ENCODE data around the gene EFCAB9. TPM values are rescaled to one million over a fixed set of nuclear protein-coding genes. Genes with fewer than 3 reads are reported as not detected.
"Not testable (repeated sequence)": the region's sequence is repeated elsewhere in the genome, so short reads cannot be mapped to it uniquely, and the experiment has no call there.

Gene EFCAB9
- total and polyA plus RNA-seq, 8 donors = not detected

- intact Hi-C loops (cut with DNase I) = no loop called here
- DNase-seq (peak in 2 of 4 donors; percentile 81 to 91), ATAC-seq (peak; percentile 87)
- TF ChIP-seq CTCF (IDR thresholded peaks at IDR 0.05) = no peak
- Histone ChIP-seq H3K9me3 (no peaks in the 10 kb centered on the region), H3K4me1 (peaks cover 0 to 85% of the 10 kb centered on the region in 2 donors), H3K27me3 (no peaks in the 10 kb centered on the region), H3K27ac (peak overlapping the region; percentile 56 to 87), H3K4me3 (no peak overlapping the region), H3K36me3 (peaks cover 0 to 58% of the 10 kb centered on the region in 2 donors)
Observed at GRCh38 chr5:172150514-172151425, 43.2 kb upstream of the EFCAB9 start.

- no peak for TF ChIP-seq CTCF (IDR thresholded peaks at IDR 0.05)
- Histone ChIP-seq H3K4me1 (peaks cover 0 to 88% of the 10 kb centered on the region in 2 donors), H3K9me3 (no peaks in the 10 kb centered on the region), H3K4me3 (no peak overlapping the region), H3K36me3 (peaks cover 0 to 58% of the 10 kb centered on the region in 2 donors), H3K27me3 (no peaks in the 10 kb centered on the region), H3K27ac (peak overlapping the region in 1 of 2 donors; percentile 87)
- intact Hi-C loops (cut with DNase I) = no loop called here
- ATAC-seq (no peak), DNase-seq (peak in 1 of 4 donors; percentile 29)
Observed at GRCh38 chr5:172151661-172152210, 42.2 kb upstream of the EFCAB9 start.

- Histone ChIP-seq H3K36me3 (peaks cover 0 to 48% of the 10 kb centered on the region in 2 donors), H3K27ac (peak overlapping the region in 1 of 2 donors; percentile 77), H3K4me1 (peaks cover 0 to 87% of the 10 kb centered on the region in 2 donors), H3K4me3 (no peak overlapping the region), H3K9me3 (no peaks in the 10 kb centered on the region), H3K27me3 (no peaks in the 10 kb centered on the region)
- no peak for TF ChIP-seq CTCF (IDR thresholded peaks at IDR 0.05)
- DNase-seq (peak in 1 of 4 donors; percentile 2), ATAC-seq (no peak)
- intact Hi-C loops (cut with DNase I) = no loop called here
Observed at GRCh38 chr5:172153695-172154094, 40.3 kb upstream of the EFCAB9 start.

GRCh38 chr5:172155101-172155500 lies 38.9 kb upstream of the EFCAB9 start:
- intact Hi-C loops (cut with DNase I) = not testable (repeated sequence)

GRCh38 chr5:172156541-172156994 lies 37.4 kb upstream of the EFCAB9 start:
- peaks cover 0 to 84% of the 10 kb centered on the region in 2 donors for H3K4me1 ChIP-seq
- no peak overlapping the region for H3K27ac ChIP-seq
- H3K36me3 ChIP-seq = peaks cover 0 to 43% of the 10 kb centered on the region in 2 donors
- DNase-seq (peak in 2 of 4 donors; percentile 30 to 33), ATAC-seq (no peak)
- TF ChIP-seq CTCF (IDR thresholded peaks at IDR 0.05) = no peak
- no peaks in the 10 kb centered on the region for H3K27me3 ChIP-seq
- no peak overlapping the region for H3K4me3 ChIP-seq
- intact Hi-C loops (cut with DNase I) = no loop called here
- no peaks in the 10 kb centered on the region for H3K9me3 ChIP-seq

More at GRCh38 chr5:172155101-172155500, 38.9 kb upstream of the EFCAB9 start:
- H3K36me3 ChIP-seq = peaks cover 0 to 47% of the 10 kb centered on the region in 2 donors
- H3K27ac ChIP-seq = peak overlapping the region in 1 of 2 donors; percentile 77
- H3K4me1 ChIP-seq = peaks cover 0 to 85% of the 10 kb centered on the region in 2 donors
- H3K4me3 ChIP-seq, H3K27me3 ChIP-seq, ATAC-seq, H3K9me3 ChIP-seq: not testable (repeated sequence)
- peak in 1 of 4 donors; percentile 19 for DNase-seq
